Panc1 (cell line): ENCODE measurements around the gene IL33. TPM values are rescaled to one million over a fixed set of nuclear protein-coding genes. Genes with fewer than 3 reads are reported as not detected.

Experiments
- ATAC-seq: fragments of 200-7000 bp; cut with Tn5 transposase; 2 replicates; pipeline ENCODE4 v1.9.1; 2020; ENCODE audit warnings: mild to moderate bottlenecking, moderate library complexity
- BruUV-seq: library from RNA; stranded (reverse); fragments of 400-500 nt; replicated peaks from 2 replicates; lab custom pipeline; 2021; lab: Mats Ljungman, UMichigan
- CTCF ChIA-PET: fragments of 300-600 bp; sonication (Branson Sonifier 250); formaldehyde crosslinking; loops from one replicate; lab custom pipeline; 2022; ENCODE audit warnings: antibody characterized with exemption; lab: Charles Lee
- POLR2A ChIA-PET: fragments of 300-600 bp; sonication (Branson Sonifier 250); formaldehyde crosslinking; loops from one replicate; lab custom pipeline; 2022; ENCODE audit warnings: antibody characterized with exemption; lab: Charles Lee
- DNase-seq: peaks from one replicate; pipeline ENCODE4 v3.0.0-alpha.2; 2010; ENCODE audit warnings: low read depth, low spot score
- H3K27ac ChIP-seq: 2 replicates; pipeline ENCODE4 v1.5.1; 2011; ENCODE audit warnings: mild to moderate bottlenecking, low read length, inconsistent platforms
- H3K27me3 ChIP-seq: fragments of 200-500 bp; sonication (Bioruptor generic); 2 replicates; pipeline ENCODE4 v1.6.0; 2014; ENCODE audit warnings: low read length, inconsistent platforms; ENCODE audit not compliant: control insufficient read depth, insufficient read depth
- H3K36me3 ChIP-seq: fragments of 200-500 bp; sonication (Bioruptor generic); 2 replicates; pipeline ENCODE4 v1.5.1; 2014; ENCODE audit warnings: inconsistent platforms, mild to moderate bottlenecking, low read length, moderate library complexity; ENCODE audit not compliant: control insufficient read depth, insufficient read depth
- H3K4me1 ChIP-seq: 2 replicates; pipeline ENCODE4 v1.5.1; 2011; ENCODE audit warnings: inconsistent platforms, mild to moderate bottlenecking, low read length, moderate library complexity; ENCODE audit not compliant: control insufficient read depth, insufficient read depth
- H3K4me3 ChIP-seq, 2 experiments: 2 replicates each; pipeline ENCODE4 v1.5.1; 2011 to 2012; ENCODE audit warnings: low read depth in 2 of 2, low read length in 2 of 2, mild to moderate bottlenecking in 2 of 2, inconsistent platforms in 1 of 2, moderate library complexity in 1 of 2
- H3K9me3 ChIP-seq: fragments of 200-500 bp; sonication (Bioruptor generic); 2 replicates; pipeline ENCODE4 v1.5.1; 2014; ENCODE audit warnings: low read depth, mild to moderate bottlenecking, inconsistent platforms, low read length, moderate library complexity; ENCODE audit not compliant: control insufficient read depth, insufficient read depth
- CTCF ChIP-seq: fragments of 450-650 bp; IDR thresholded peaks from 2 replicates; pipeline ENCODE4 v1.5.1; 2017; ENCODE audit warnings: mild to moderate bottlenecking
- POLR2AphosphoS5 ChIP-seq: IDR thresholded peaks from 2 replicates; pipeline ENCODE4 v1.6.1; 2012; ENCODE audit warnings: mild to moderate bottlenecking, low read depth, low read length, moderate library complexity
- SIN3A ChIP-seq: IDR thresholded peaks from 2 replicates; pipeline ENCODE4 v1.6.1; 2012; ENCODE audit warnings: low read depth, mild to moderate bottlenecking, low read length, moderate library complexity, borderline replicate concordance; ENCODE audit not compliant: insufficient read depth
- TCF7L2 ChIP-seq: IDR thresholded peaks from 2 replicates; pipeline ENCODE4 v1.6.1; 2011; ENCODE audit warnings: mild to moderate bottlenecking, low read depth, low read length, inconsistent platforms
- in situ Hi-C: cut with HindIII; loops from 2 replicates; pipeline ENCODE4 v1.10.0; 2016; ENCODE audit warnings: low sequenced_read_pairs, low pct_unique_long_range_greater_than_20kb
- intact Hi-C: fragments of 100-400 bp; cut with micrococcal nuclease; formaldehyde crosslinking; loops from one replicate; pipeline ENCODE4 v1.10.0; 2022; ENCODE audit not compliant: unreplicated experiment
- total RNA-seq: library from RNA; stranded (reverse); gene quantifications from one replicate; pipeline ENCODE4 v1.2.1, GENCODE V29; 2021; ENCODE audit not compliant: unreplicated experiment
- TF ChIP-seq, protein P1 (sequence below), 2 experiments: IDR thresholded peaks; 2 replicates each; pipeline ENCODE4 v1.6.1; 2011 to 2012; ENCODE audit warnings: low read depth in 2 of 2, control low read depth in 1 of 2, low read length in 1 of 2, mild to moderate bottlenecking in 1 of 2, moderate library complexity in 1 of 2; ENCODE audit not compliant: insufficient read depth in 1 of 2

The IL33 gene
- total RNA-seq, 1 experiment from 2014 or later, result not detected

- no peak for TF ChIP-seq CTCF
- TF ChIP-seq POLR2AphosphoS5, result no peak
- TF ChIP-seq, protein P1, sequence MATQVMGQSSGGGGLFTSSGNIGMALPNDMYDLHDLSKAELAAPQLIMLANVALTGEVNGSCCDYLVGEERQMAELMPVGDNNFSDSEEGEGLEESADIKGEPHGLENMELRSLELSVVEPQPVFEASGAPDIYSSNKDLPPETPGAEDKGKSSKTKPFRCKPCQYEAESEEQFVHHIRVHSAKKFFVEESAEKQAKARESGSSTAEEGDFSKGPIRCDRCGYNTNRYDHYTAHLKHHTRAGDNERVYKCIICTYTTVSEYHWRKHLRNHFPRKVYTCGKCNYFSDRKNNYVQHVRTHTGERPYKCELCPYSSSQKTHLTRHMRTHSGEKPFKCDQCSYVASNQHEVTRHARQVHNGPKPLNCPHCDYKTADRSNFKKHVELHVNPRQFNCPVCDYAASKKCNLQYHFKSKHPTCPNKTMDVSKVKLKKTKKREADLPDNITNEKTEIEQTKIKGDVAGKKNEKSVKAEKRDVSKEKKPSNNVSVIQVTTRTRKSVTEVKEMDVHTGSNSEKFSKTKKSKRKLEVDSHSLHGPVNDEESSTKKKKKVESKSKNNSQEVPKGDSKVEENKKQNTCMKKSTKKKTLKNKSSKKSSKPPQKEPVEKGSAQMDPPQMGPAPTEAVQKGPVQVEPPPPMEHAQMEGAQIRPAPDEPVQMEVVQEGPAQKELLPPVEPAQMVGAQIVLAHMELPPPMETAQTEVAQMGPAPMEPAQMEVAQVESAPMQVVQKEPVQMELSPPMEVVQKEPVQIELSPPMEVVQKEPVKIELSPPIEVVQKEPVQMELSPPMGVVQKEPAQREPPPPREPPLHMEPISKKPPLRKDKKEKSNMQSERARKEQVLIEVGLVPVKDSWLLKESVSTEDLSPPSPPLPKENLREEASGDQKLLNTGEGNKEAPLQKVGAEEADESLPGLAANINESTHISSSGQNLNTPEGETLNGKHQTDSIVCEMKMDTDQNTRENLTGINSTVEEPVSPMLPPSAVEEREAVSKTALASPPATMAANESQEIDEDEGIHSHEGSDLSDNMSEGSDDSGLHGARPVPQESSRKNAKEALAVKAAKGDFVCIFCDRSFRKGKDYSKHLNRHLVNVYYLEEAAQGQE (IDR thresholded peaks at IDR 0.05; ENCODE audit: insufficient read depth in 1 of 2, low read depth in 2 of 2, low read length in 1 of 2), result no peak
- no peak for TF ChIP-seq SIN3A
- TF ChIP-seq TCF7L2, result no peak
- Histone ChIP-seq H3K36me3 (no peaks in the 10 kb centered on the region), H3K4me1 (no peaks in the 10 kb centered on the region), H3K27me3 (no peaks in the 10 kb centered on the region), H3K4me3 (no peak overlapping the region), H3K9me3 (no peaks in the 10 kb centered on the region), H3K27ac (no peak overlapping the region)
- intact Hi-C loops, result no loop called here
- DNase-seq (no peak), ATAC-seq (no peak)
- in situ Hi-C loops, result no loop called here
- CTCF ChIA-PET, result no interaction called here
- BruUV-seq, result no TSS peak
- POLR2A ChIA-PET, result no interaction called here
These were observed 86.8 kb downstream of the IL33 start for GRCh38 chr9:6302417-6302816.

- intact Hi-C loops (no loop called here), in situ Hi-C loops (no loop called here)
- ATAC-seq (no peak), DNase-seq (no peak)
- no TSS peak for BruUV-seq
- TF ChIP-seq TCF7L2 (no peak), SIN3A (no peak), POLR2AphosphoS5 (no peak), CTCF (no peak)
- TF ChIP-seq, protein P1 (IDR thresholded peaks at IDR 0.05; ENCODE audit: insufficient read depth in 1 of 2, low read depth in 2 of 2, low read length in 1 of 2), result no peak
- CTCF ChIA-PET, result no interaction called here
- Histone ChIP-seq H3K9me3 (no peaks in the 10 kb centered on the region), H3K4me3 (no peak overlapping the region), H3K4me1 (no peaks in the 10 kb centered on the region), H3K36me3 (no peaks in the 10 kb centered on the region), H3K27me3 (no peaks in the 10 kb centered on the region), H3K27ac (no peak overlapping the region)
- POLR2A ChIA-PET, result no interaction called here
These were observed 88.6 kb downstream of the IL33 start for GRCh38 chr9:6304232-6304631.
